Spleen (tissue), 7 donors: ENCODE results near the gene WHAMM.

Experiments
- CTCF ChIP-seq, 11 experiments: fragments of 200-600 bp in 7 of 11; fragments of 450-650 bp in 4 of 11; sonication (generic) in 4 of 11; IDR thresholded peaks in 8 of 11; conservative IDR thresholded peaks in 3 of 11; 1 replicate in 7 of 11; 2 replicates in 4 of 11; pipeline versions ENCODE4 v1.4.0 to v1.8.0; 2016 to 2021; ENCODE audit warnings: antibody characterized with exemption in 11 of 11, inconsistent platforms in 4 of 11, mild to moderate bottlenecking in 1 of 11
- POLR2AphosphoS5 ChIP-seq, 3 donors: sonication (generic); formaldehyde crosslinking; IDR thresholded peaks; one replicate each; pipeline ENCODE4 v1.5.1; 2017; ENCODE audit warnings: antibody characterized with exemption in 3 of 3
- donor health status: DM: no; HTN: no; CAD: no; lungs with moderate emphysema.
- donor health status: DM: no; HTN: no; CAD: no.
- donor health status: DM: no; HTN: no; CAD: no.

GRCh38 chr15:82831894-82832600 lies 22.6 kb downstream of the WHAMM start:
- TF ChIP-seq CTCF (IDR thresholded peaks at IDR 0.05 in 8 of 11, conservative IDR thresholded peaks at IDR 0.05 in 3 of 11) (no peak), POLR2AphosphoS5 (IDR thresholded peaks at IDR 0.05) (no peak)
